Sigmoid colon (tissue), 7 donors: ENCODE measurements around the gene PCGF2. TPM values are rescaled to one million over a fixed set of nuclear protein-coding genes. Genes with fewer than 3 reads are reported as not detected.

Source experiments
- DNase-seq: peaks from one replicate; pipeline ENCODE4 v3.0.0-alpha.2; 2019
- H3K27ac ChIP-seq, 4 donors: fragments of 200-600 bp; sonication (generic); one replicate each; pipeline ENCODE4 v1.5.1; 2016 to 2019; ENCODE audit warnings: mild to moderate bottlenecking in 1 of 4
- H3K27me3 ChIP-seq, 3 donors: fragments of 200-600 bp; sonication (generic); one replicate each; pipeline ENCODE4 v1.5.1; 2019; ENCODE audit warnings: mild to moderate bottlenecking in 1 of 3
- H3K36me3 ChIP-seq, 4 donors: fragments of 200-600 bp; sonication (generic); one replicate each; pipeline ENCODE4 v1.5.1; 2016 to 2019
- H3K4me1 ChIP-seq, 4 donors: fragments of 200-600 bp; sonication (generic); one replicate each; pipeline ENCODE4 v1.5.1; 2017 to 2019
- H3K4me3 ChIP-seq, 4 donors: fragments of 200-600 bp; sonication (generic); one replicate each; pipeline ENCODE4 v1.5.1; 2017 to 2019; ENCODE audit warnings: mild to moderate bottlenecking in 2 of 4, moderate library complexity in 1 of 4
- H3K9me3 ChIP-seq, 4 donors: fragments of 200-600 bp in 3 of 4; sonication (generic) in 3 of 4; one replicate each; pipeline versions ENCODE4 v1.5.1 to v1.6.1; 2013 to 2019
- CTCF ChIP-seq, 4 experiments: fragments of 450-650 bp in 3 of 4; fragments of 200-600 bp in 1 of 4; IDR thresholded peaks; one replicate each; pipeline ENCODE4 v1.5.1; 2016 to 2019; ENCODE audit warnings: antibody characterized with exemption in 4 of 4, mild to moderate bottlenecking in 3 of 4, moderate library complexity in 2 of 4
- EP300 ChIP-seq, 4 donors: sonication (generic); formaldehyde crosslinking; IDR thresholded peaks; one replicate each; pipeline ENCODE4 v1.6.1; 2017; ENCODE audit warnings: antibody characterized with exemption in 4 of 4
- POLR2A ChIP-seq, 2 donors: fragments of 450-650 bp; IDR thresholded peaks; one replicate each; pipeline ENCODE4 v1.6.1; 2016; ENCODE audit warnings: antibody characterized with exemption in 2 of 2, mild to moderate bottlenecking in 2 of 2, moderate library complexity in 2 of 2
- POLR2AphosphoS5 ChIP-seq, 4 donors: sonication (generic); formaldehyde crosslinking; IDR thresholded peaks; one replicate each; pipeline ENCODE4 v1.6.1; 2017; ENCODE audit warnings: antibody characterized with exemption in 4 of 4
- WGBS, 2 donors: extraction: QIAGEN DNeasy Blood & Tissue Kit; methylation state at CpG; one replicate each; pipeline ENCODE4 v1.1.7; 2013; 5-methylcytosine and 5-hydroxymethylcytosine counted together
- intact Hi-C: fragments of 100-400 bp; cut with DNase I; formaldehyde crosslinking; loops from one replicate; pipeline ENCODE4 v1.15.1; 2023
- polyA plus RNA-seq, 3 donors: library from polyadenylated mRNA; stranded (reverse); fragments of 200-250 nt; gene quantifications; one replicate each; pipeline ENCODE4 v1.2.3, GENCODE V29; 2013
- total RNA-seq, 4 donors: library from RNA; depleted of rRNA; stranded (reverse); fragments of >200 nt; gene quantifications; one replicate each; pipeline ENCODE4 v1.1.0, GENCODE V29; 2016
- donor health status: healthy with polysubstance abuse.
- donor health status: Bipolar disorder and iron deficiency.
- donor health status: healthy.

The PCGF2 gene
- total and polyA plus RNA-seq, 7 donors = 4.3 to 32.6 (median 8.9) TPM

GRCh38 chr17:38713456-38714075, 34.6 kb downstream of the PCGF2 start:
- Histone ChIP-seq H3K27ac (no peak overlapping the region), H3K27me3 (no peaks in the 10 kb centered on the region), H3K4me1 (no peaks in the 10 kb centered on the region), H3K4me3 (no peak overlapping the region), H3K36me3 (peaks cover 29 to 99% (median 60%) of the 10 kb centered on the region in 4 donors), H3K9me3 (no peaks in the 10 kb centered on the region)
- TF ChIP-seq CTCF (IDR thresholded peaks at IDR 0.05) (no peak), EP300 (IDR thresholded peaks at IDR 0.05) (no peak), POLR2A (IDR thresholded peaks at IDR 0.05) (no peak), POLR2AphosphoS5 (IDR thresholded peaks at IDR 0.05) (no peak)
- 73 to 75% methylated on average over 11 of the region's 11 CpGs for WGBS, 2 donors
- intact Hi-C loops = no loop called here
- no peak for DNase-seq

- H3K9me3 ChIP-seq = no peaks in the 10 kb centered on the region
- H3K27me3 ChIP-seq = no peaks in the 10 kb centered on the region
- intact Hi-C loops = no loop called here
- no peak overlapping the region for H3K4me3 ChIP-seq
- H3K36me3 ChIP-seq = peaks cover 20 to 99% (median 57%) of the 10 kb centered on the region in 4 donors
- no peak overlapping the region for H3K27ac ChIP-seq
- DNase-seq = no peak
- TF ChIP-seq EP300 (IDR thresholded peaks at IDR 0.05) = no peak
- TF ChIP-seq POLR2A (IDR thresholded peaks at IDR 0.05) = no peak
- TF ChIP-seq POLR2AphosphoS5 (IDR thresholded peaks at IDR 0.05) = no peak
- no peak for TF ChIP-seq CTCF (IDR thresholded peaks at IDR 0.05)
- 95 to 96% methylated on average over 10 of the region's 10 CpGs for WGBS, 2 donors
- H3K4me1 ChIP-seq = peaks cover 0 to 7% (median 2%) of the 10 kb centered on the region in 4 donors
Observed at GRCh38 chr17:38712593-38712992, 35.5 kb downstream of the PCGF2 start.

- Histone ChIP-seq H3K36me3 (peaks cover 14 to 99% (median 52%) of the 10 kb centered on the region in 4 donors), H3K27ac (no peak overlapping the region), H3K27me3 (no peaks in the 10 kb centered on the region), H3K4me1 (peaks cover 0 to 14% (median 8%) of the 10 kb centered on the region in 4 donors), H3K4me3 (no peak overlapping the region), H3K9me3 (no peaks in the 10 kb centered on the region)
- TF ChIP-seq POLR2AphosphoS5 (IDR thresholded peaks at IDR 0.05) (no peak), EP300 (IDR thresholded peaks at IDR 0.05) (no peak), CTCF (IDR thresholded peaks at IDR 0.05) (no peak), POLR2A (IDR thresholded peaks at IDR 0.05) (no peak)
- DNase-seq = no peak
- 77 to 86% methylated on average over 26 of the region's 26 CpGs for WGBS, 2 donors
- intact Hi-C loops = no loop called here
Observed at GRCh38 chr17:38711792-38712571, 36.2 kb downstream of the PCGF2 start.

GRCh38 chr17:38710985-38711384, 37.2 kb downstream of the PCGF2 start:
- no peak for TF ChIP-seq POLR2AphosphoS5 (IDR thresholded peaks at IDR 0.05)
- no peak for TF ChIP-seq POLR2A (IDR thresholded peaks at IDR 0.05)
- no peak for TF ChIP-seq CTCF (IDR thresholded peaks at IDR 0.05)
- TF ChIP-seq EP300 (IDR thresholded peaks at IDR 0.05) = no peak
- Histone ChIP-seq H3K4me1 (peaks cover 0 to 20% (median 16%) of the 10 kb centered on the region in 4 donors), H3K4me3 (no peak overlapping the region), H3K9me3 (no peaks in the 10 kb centered on the region), H3K27me3 (no peaks in the 10 kb centered on the region), H3K27ac (no peak overlapping the region), H3K36me3 (peaks cover 6 to 90% (median 43%) of the 10 kb centered on the region in 4 donors)
- DNase-seq = no peak
- WGBS, 2 donors = 78 to 85% methylated on average over 5 of the region's 5 CpGs
- intact Hi-C loops = no loop called here
